Left hindlimb (tissue), 1 donor: Measurements from ENCODE around the gene SPPL2C.

Experiments
- DNase-seq: peaks from one replicate; pipeline ENCODE4 v3.0.0-alpha.2; 2018

Gene SPPL2C

GRCh38 chr17:45889579-45889978 lies 44.9 kb downstream of the SPPL2C start:
- DNase-seq = no peak

GRCh38 chr17:45893725-45894021 lies 49.0 kb downstream of the SPPL2C start:
- DNase-seq = no peak

GRCh38 chr17:45894022-45894784 lies 49.5 kb downstream of the SPPL2C start, which contains the start of gene MAPT:
Gene MAPT, plus strand, starts transcription at chr17:45894554. Its CDS starts 67,784 bp downstream, at chr17:45962338.
- peak; percentile 94 for DNase-seq

GRCh38 chr17:45895304-45895968 lies 50.8 kb downstream of the SPPL2C start:
- DNase-seq = peak; percentile 51

- no peak for DNase-seq
These were observed 51.5 kb downstream of the SPPL2C start for GRCh38 chr17:45895969-45896785.
